SU-DHL-6 (cell line): ENCODE results near the gene GIGYF2.

ENCODE experiments used
- CTCF ChIP-seq: fragments of 200-600 bp; sonication (generic); IDR thresholded peaks from one replicate; pipeline ENCODE4 v1.5.1; 2017; ENCODE audit warnings: antibody characterized with exemption, mild to moderate bottlenecking, low read length, moderate library complexity; ENCODE audit not compliant: insufficient read depth, poor library complexity, severe bottlenecking
- EZH2phosphoT487 ChIP-seq: fragments of 200-600 bp; sonication (generic), shearing (Covaris generic); conservative IDR thresholded peaks from 2 replicates; pipeline ENCODE4 v1.6.1; 2018; ENCODE audit warnings: mild to moderate bottlenecking, antibody characterized with exemption, low read length, moderate library complexity, mixed read lengths

- TF ChIP-seq EZH2phosphoT487: no peak
- no peak for TF ChIP-seq CTCF
Measured at GRCh38 chr2:232687382-232688160, 9.6 kb upstream of the GIGYF2 start.
